C4-2B (cell line): ENCODE measurements around the gene KRT17.

Experiments used
- ZFX ChIP-seq: fragments of 450-650 bp; IDR thresholded peaks from 2 replicates; pipeline ENCODE4 v1.6.1; 2017
- TF ChIP-seq, protein P1 (sequence below): fragments of 450-650 bp; conservative IDR thresholded peaks from 2 replicates; pipeline ENCODE4 v1.5.1; 2017; ENCODE audit warnings: mild to moderate bottlenecking

DNA sequence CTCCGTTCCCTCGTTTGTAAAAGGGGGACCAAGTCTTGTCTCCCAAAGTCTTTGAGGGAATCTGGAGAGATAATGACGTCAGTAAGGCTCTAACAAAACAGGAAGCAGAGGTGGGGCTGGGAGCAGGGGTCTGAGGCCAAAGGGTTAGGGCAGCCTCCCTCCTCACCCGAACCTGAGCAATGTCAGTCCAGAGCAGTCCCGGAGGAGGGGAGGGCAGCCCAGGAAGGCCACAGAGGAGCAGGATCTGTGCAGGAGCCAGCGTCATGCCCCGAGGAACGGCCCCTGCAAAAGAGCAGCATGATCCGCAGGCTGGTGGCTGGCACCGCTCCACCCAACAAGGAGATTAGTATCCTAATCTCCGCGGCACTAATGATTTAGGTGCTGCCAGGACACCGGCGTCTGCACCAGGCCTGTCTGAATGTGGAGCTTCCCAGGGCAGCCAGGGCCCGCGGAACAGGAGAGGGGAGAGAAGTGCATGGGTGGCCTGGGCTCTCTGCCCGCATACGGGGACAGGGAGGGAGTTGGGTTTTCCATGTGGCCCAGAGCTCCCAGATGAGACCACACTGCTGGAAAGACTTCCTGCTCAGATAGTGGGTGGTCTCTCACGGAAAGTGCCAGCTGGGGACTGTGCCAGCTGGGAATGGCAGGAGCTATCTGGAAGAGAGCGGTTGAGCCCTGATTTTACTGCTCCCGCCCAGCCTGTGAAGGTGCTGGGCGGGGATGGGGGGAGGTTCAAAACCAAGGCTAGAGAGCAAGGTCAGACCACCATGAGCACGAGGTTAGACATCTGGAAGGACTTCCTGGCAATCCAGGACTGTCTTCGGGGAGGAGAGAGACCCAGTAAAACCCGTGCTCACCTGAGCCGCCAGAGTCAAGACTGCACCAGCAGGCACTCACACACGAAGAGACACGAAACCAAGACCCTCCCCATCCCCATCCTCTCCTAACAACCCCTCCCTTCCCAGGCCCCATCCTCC lies 11.0 kb upstream of the KRT17 start:
- TF ChIP-seq, protein P1, sequence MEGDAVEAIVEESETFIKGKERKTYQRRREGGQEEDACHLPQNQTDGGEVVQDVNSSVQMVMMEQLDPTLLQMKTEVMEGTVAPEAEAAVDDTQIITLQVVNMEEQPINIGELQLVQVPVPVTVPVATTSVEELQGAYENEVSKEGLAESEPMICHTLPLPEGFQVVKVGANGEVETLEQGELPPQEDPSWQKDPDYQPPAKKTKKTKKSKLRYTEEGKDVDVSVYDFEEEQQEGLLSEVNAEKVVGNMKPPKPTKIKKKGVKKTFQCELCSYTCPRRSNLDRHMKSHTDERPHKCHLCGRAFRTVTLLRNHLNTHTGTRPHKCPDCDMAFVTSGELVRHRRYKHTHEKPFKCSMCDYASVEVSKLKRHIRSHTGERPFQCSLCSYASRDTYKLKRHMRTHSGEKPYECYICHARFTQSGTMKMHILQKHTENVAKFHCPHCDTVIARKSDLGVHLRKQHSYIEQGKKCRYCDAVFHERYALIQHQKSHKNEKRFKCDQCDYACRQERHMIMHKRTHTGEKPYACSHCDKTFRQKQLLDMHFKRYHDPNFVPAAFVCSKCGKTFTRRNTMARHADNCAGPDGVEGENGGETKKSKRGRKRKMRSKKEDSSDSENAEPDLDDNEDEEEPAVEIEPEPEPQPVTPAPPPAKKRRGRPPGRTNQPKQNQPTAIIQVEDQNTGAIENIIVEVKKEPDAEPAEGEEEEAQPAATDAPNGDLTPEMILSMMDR, result no peak
- no peak for TF ChIP-seq ZFX
